Suprapubic skin (tissue), 4 donors: ENCODE results near the gene MTARC2. TPM values are rescaled to one million over a fixed set of nuclear protein-coding genes. Genes with fewer than 3 reads are reported as not detected.

Experiments used
- DNase-seq, 2 donors: peaks; one replicate each; pipeline ENCODE4 v3.0.0-alpha.2; 2019; ENCODE audit warnings: low spot score in 2 of 2
- H3K27ac ChIP-seq: fragments of 200-600 bp; sonication (generic); one replicate; pipeline ENCODE4 v1.5.1; 2019
- H3K27me3 ChIP-seq: fragments of 200-600 bp; sonication (generic); one replicate; pipeline ENCODE4 v1.5.1; 2019
- H3K36me3 ChIP-seq: fragments of 200-600 bp; sonication (generic); one replicate; pipeline ENCODE4 v1.5.1; 2019
- H3K4me1 ChIP-seq: fragments of 200-600 bp; sonication (generic); one replicate; pipeline ENCODE4 v1.5.1; 2019
- H3K4me3 ChIP-seq: fragments of 200-600 bp; sonication (generic); one replicate; pipeline ENCODE4 v1.5.1; 2019; ENCODE audit warnings: mild to moderate bottlenecking
- H3K9me3 ChIP-seq: fragments of 200-600 bp; sonication (generic); one replicate; pipeline ENCODE4 v1.5.1; 2019
- EP300 ChIP-seq: sonication (generic); formaldehyde crosslinking; IDR thresholded peaks from one replicate; pipeline ENCODE4 v1.6.1; 2017; ENCODE audit warnings: antibody characterized with exemption
- POLR2A ChIP-seq, 2 donors: fragments of 450-650 bp; IDR thresholded peaks; one replicate each; pipeline ENCODE4 v1.6.1; 2017; ENCODE audit warnings: antibody characterized with exemption in 2 of 2, mild to moderate bottlenecking in 2 of 2, moderate library complexity in 2 of 2
- POLR2AphosphoS5 ChIP-seq, 3 donors: sonication (generic); formaldehyde crosslinking; IDR thresholded peaks; one replicate each; pipeline ENCODE4 v1.6.1; 2017; ENCODE audit warnings: antibody characterized with exemption in 3 of 3
- WGBS: methylation state at CpG from one replicate; pipeline ENCODE4 v1.1.5; 2018; 5-methylcytosine and 5-hydroxymethylcytosine counted together
- total RNA-seq, 4 donors: library from RNA; depleted of rRNA; stranded (reverse); fragments of >200 nt; gene quantifications; one replicate each; pipeline ENCODE4 v1.1.0, GENCODE V29; 2016
- TF ChIP-seq, protein P1 (sequence below), 2 donors: fragments of 200-600 bp in 1 of 2; fragments of 450-650 bp in 1 of 2; sonication (generic) in 1 of 2; IDR thresholded peaks; one replicate each; pipeline ENCODE4 v1.5.1; 2016 to 2019; ENCODE audit warnings: antibody characterized with exemption in 2 of 2, mild to moderate bottlenecking in 1 of 2, moderate library complexity in 1 of 2

Gene MTARC2
- total RNA-seq, 4 donors from 2014 or later = 3.4 to 5.3 (median 4.1) TPM

DNA sequence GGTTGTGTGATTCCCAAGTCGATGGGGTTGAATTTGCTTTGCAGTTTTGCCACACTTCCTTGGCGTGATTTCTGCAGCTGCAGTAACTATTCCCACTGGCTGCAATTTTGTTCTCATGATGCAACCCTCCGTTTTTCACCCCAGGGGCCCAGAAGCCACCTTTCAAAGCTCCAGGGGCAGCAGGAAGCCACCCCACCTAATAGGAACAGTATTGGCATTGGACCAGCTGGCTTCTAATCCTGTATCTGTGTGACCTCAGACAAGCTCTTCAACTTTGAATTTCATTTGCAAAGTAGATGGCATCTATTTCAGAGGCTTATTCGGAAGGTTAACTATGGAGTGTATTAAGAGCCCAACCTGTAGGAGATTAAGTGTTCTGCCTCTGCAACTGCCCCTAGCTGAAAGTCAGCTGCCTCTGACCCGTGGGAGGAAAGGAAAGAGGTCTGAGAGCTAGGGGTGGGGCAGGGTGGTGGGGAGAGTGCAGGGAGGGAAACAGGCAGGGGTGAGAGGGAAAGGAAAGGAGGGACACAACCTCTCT is 45.3 kb upstream of the MTARC2 start:
- H3K4me3 ChIP-seq = no peak overlapping the region
- peaks cover 2% of the 10 kb centered on the region for H3K36me3 ChIP-seq
- DNase-seq = no peak
- no peak overlapping the region for H3K27ac ChIP-seq
- H3K9me3 ChIP-seq = no peaks in the 10 kb centered on the region
- no peaks in the 10 kb centered on the region for H3K27me3 ChIP-seq
- peaks cover 4% of the 10 kb centered on the region for H3K4me1 ChIP-seq
- TF ChIP-seq POLR2AphosphoS5 (IDR thresholded peaks at IDR 0.05) (no peak), POLR2A (IDR thresholded peaks at IDR 0.05) (no peak), EP300 (no peak)
- TF ChIP-seq, protein P1, sequence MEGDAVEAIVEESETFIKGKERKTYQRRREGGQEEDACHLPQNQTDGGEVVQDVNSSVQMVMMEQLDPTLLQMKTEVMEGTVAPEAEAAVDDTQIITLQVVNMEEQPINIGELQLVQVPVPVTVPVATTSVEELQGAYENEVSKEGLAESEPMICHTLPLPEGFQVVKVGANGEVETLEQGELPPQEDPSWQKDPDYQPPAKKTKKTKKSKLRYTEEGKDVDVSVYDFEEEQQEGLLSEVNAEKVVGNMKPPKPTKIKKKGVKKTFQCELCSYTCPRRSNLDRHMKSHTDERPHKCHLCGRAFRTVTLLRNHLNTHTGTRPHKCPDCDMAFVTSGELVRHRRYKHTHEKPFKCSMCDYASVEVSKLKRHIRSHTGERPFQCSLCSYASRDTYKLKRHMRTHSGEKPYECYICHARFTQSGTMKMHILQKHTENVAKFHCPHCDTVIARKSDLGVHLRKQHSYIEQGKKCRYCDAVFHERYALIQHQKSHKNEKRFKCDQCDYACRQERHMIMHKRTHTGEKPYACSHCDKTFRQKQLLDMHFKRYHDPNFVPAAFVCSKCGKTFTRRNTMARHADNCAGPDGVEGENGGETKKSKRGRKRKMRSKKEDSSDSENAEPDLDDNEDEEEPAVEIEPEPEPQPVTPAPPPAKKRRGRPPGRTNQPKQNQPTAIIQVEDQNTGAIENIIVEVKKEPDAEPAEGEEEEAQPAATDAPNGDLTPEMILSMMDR (IDR thresholded peaks at IDR 0.05) = no peak
- 42% methylated on average over 5 of the region's 5 CpGs for WGBS

DNA sequence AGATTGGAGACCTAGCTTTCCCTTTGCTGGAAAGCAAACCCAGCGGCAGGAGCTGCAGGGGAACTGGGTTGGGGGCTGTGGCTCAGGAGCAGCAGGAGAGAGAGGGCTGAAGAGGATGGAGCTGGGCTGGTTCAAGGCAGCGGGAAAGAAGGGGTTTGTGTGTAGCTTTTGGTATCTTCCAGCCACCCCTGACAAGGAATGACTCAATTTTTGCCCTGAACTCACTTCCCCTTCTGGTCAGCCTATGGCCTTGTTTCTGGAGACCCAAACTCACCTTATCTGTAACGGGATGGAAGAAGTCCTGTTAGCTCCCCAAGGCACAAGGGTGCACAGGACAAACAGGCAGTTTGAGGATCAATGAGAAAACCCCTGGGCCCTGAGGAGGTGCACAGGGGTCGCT is 44.8 kb upstream of the MTARC2 start:
- H3K27ac ChIP-seq = no peak overlapping the region
- H3K27me3 ChIP-seq = no peaks in the 10 kb centered on the region
- H3K4me1 ChIP-seq = peaks cover 4% of the 10 kb centered on the region
- DNase-seq = no peak
- no peaks in the 10 kb centered on the region for H3K36me3 ChIP-seq
- 94% methylated on average over 4 of the region's 4 CpGs for WGBS
- no peaks in the 10 kb centered on the region for H3K9me3 ChIP-seq
- TF ChIP-seq EP300 = no peak
- TF ChIP-seq POLR2AphosphoS5 (IDR thresholded peaks at IDR 0.05) = no peak
- no peak for TF ChIP-seq POLR2A (IDR thresholded peaks at IDR 0.05)
- TF ChIP-seq, protein P1 (IDR thresholded peaks at IDR 0.05) = no peak
- H3K4me3 ChIP-seq = no peak overlapping the region

DNA sequence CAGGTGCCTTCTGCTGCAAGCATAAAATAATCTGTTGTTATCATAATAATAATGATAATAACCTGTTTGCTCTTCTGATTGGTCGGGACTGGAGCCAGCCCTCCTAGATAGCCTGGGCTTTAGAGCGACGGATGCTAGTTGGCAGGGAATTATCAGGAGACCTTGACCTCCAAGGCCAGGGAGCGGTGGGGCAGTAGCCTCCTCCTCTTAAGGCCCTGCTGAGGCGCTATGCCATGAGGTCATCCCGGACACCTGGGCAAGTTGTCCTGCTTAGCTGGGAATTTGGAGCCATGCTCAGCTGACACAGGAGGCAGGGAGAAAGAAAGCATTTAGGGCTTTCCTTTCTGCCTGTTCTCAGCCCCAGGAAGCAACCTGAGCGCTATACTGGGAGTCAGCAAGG is 42.3 kb upstream of the MTARC2 start:
- no peak for TF ChIP-seq POLR2AphosphoS5 (IDR thresholded peaks at IDR 0.05)
- TF ChIP-seq, protein P1 (IDR thresholded peaks at IDR 0.05) = no peak
- no peak for TF ChIP-seq POLR2A (IDR thresholded peaks at IDR 0.05)
- TF ChIP-seq EP300 = no peak
- Histone ChIP-seq H3K9me3 (no peaks in the 10 kb centered on the region), H3K4me1 (no peaks in the 10 kb centered on the region), H3K27me3 (no peaks in the 10 kb centered on the region), H3K4me3 (no peak overlapping the region), H3K36me3 (no peaks in the 10 kb centered on the region), H3K27ac (no peak overlapping the region)
- no peak for DNase-seq
- 61% methylated on average over 7 of the region's 7 CpGs for WGBS

DNA sequence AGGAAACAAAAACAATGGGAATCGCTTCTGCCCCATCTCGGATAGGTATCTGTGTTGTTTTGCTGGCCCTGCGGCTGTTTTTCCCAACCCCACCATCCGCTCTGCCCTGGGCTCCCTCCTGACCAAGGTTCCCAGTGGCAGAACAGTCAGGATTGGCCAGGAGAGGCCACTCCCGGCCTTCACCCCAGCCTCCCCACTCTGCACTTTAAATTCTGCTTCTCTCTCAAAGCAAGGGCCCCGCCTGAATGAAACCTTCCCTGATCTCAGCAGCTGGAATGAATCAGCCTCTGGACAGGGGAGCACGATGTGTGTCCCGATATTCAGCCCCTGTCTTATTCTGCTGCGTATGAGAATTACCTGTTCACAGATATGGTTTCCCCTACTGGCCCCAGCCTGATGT is 41.6 kb upstream of the MTARC2 start:
- no peak overlapping the region for H3K4me3 ChIP-seq
- no peak for DNase-seq
- no peaks in the 10 kb centered on the region for H3K4me1 ChIP-seq
- TF ChIP-seq, protein P1 (IDR thresholded peaks at IDR 0.05) = no peak
- TF ChIP-seq POLR2A (IDR thresholded peaks at IDR 0.05) (no peak), POLR2AphosphoS5 (IDR thresholded peaks at IDR 0.05) (no peak), EP300 (no peak)
- H3K9me3 ChIP-seq = no peaks in the 10 kb centered on the region
- H3K27ac ChIP-seq = no peak overlapping the region
- WGBS = 60% methylated on average over 9 of the region's 9 CpGs
- H3K27me3 ChIP-seq = no peaks in the 10 kb centered on the region
- H3K36me3 ChIP-seq = no peaks in the 10 kb centered on the region

DNA sequence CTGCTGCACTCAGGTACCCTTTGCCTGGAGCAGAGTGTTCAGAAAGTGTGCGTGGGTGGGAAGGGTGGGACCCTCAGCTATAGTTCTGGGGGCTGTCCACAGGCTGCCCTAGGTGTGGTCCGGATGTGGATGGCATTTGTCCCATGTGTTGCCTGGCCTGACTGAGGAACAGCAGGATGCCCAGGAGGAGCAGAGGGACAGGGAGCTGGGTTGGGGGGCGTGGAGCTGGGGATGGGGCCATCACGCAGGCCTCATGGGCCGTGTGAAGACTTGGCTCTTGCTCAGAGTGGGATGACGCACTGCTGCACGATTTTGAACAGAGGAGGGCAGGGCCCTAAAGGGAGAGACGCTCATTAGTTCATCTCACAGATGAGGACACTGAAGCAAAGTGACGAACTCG is 41.0 kb upstream of the MTARC2 start:
- Histone ChIP-seq H3K36me3 (no peaks in the 10 kb centered on the region), H3K4me3 (no peak overlapping the region), H3K27ac (no peak overlapping the region), H3K27me3 (no peaks in the 10 kb centered on the region), H3K9me3 (no peaks in the 10 kb centered on the region), H3K4me1 (no peaks in the 10 kb centered on the region)
- 73% methylated on average over 10 of the region's 10 CpGs for WGBS
- TF ChIP-seq EP300 (no peak), POLR2A (IDR thresholded peaks at IDR 0.05) (no peak), POLR2AphosphoS5 (IDR thresholded peaks at IDR 0.05) (no peak)
- TF ChIP-seq, protein P1 (IDR thresholded peaks at IDR 0.05) = no peak
- DNase-seq = no peak
